GM12864 (cell line): Measurements from ENCODE around the gene RMP24.
"Not testable (repeated sequence)": the region's sequence is repeated elsewhere in the genome, so short reads cannot be mapped to it uniquely, and the experiment has no call there.

Experiments
- DNase-seq: peaks from one replicate; pipeline ENCODE4 v3.0.0-alpha.2; 2011; ENCODE audit warnings: low read depth
- H3K4me3 ChIP-seq: 2 replicates; pipeline ENCODE4 v1.5.1; 2011; ENCODE audit warnings: mild to moderate bottlenecking, low read depth, low read length, control low read depth
- CTCF ChIP-seq: IDR thresholded peaks from 2 replicates; pipeline ENCODE4 v1.5.1; 2011; ENCODE audit warnings: low read depth, mild to moderate bottlenecking, moderate library complexity, low read length, control low read depth, inconsistent platforms; ENCODE audit errors: missing control alignments

RMP24 gene

GRCh38 chr18:36020174-36020711, 47.8 kb downstream of the RMP24 start:
- no peak for DNase-seq
- TF ChIP-seq CTCF, result no peak

GRCh38 chr18:36023336-36023735, 50.9 kb downstream of the RMP24 start:
- DNase-seq, result no peak
- no peak for TF ChIP-seq CTCF
- no peak overlapping the region for H3K4me3 ChIP-seq

More at GRCh38 chr18:36020174-36020711, 47.8 kb downstream of the RMP24 start:
- no peak overlapping the region for H3K4me3 ChIP-seq

GRCh38 chr18:36024241-36024640, 51.8 kb downstream of the RMP24 start:
- not testable (repeated sequence) for H3K4me3 ChIP-seq, DNase-seq

- no peak for DNase-seq
- no peak for TF ChIP-seq CTCF
- no peak overlapping the region for H3K4me3 ChIP-seq
Measured at GRCh38 chr18:36025025-36025424, 52.5 kb downstream of the RMP24 start.

GRCh38 chr18:36028859-36029258, 56.4 kb downstream of the RMP24 start:
- H3K4me3 ChIP-seq, result no peak overlapping the region
- no peak for DNase-seq
- TF ChIP-seq CTCF, result no peak
